MM.1S (cell line): ENCODE measurements around the gene RAET1L.

ENCODE experiments used
- EZH2phosphoT487 ChIP-seq: fragments of 300-600 bp; sonication (generic); IDR thresholded peaks from 2 replicates; pipeline ENCODE4 v1.6.1; 2018; ENCODE audit warnings: antibody characterized with exemption, low read length
- TF ChIP-seq, protein P1 (sequence below): fragments of 300-600 bp; sonication (generic); IDR thresholded peaks from 2 replicates; pipeline ENCODE4 v1.5.1; 2016; ENCODE audit warnings: antibody characterized with exemption, low read length, mixed read lengths

DNA sequence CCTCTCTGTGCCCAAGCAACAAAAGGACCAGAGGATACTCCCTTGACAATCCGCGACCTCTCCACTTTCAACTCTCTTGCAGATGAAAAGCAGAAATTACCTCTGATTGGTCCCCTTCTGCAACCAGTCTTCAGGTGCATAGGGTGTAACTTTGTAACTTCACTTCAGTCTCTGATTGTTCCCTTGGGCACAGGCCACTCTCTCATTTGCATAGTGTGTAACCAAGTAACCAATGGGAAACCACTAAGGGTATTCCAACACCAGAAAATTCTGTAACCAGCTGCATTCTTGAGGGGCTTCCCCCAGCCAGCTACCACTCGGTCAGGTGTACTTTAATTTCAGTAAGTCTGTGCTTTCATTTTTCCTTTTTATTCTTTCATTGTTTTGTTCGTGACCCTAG is 4.4 kb upstream of the RAET1L start:
- TF ChIP-seq, protein P1, sequence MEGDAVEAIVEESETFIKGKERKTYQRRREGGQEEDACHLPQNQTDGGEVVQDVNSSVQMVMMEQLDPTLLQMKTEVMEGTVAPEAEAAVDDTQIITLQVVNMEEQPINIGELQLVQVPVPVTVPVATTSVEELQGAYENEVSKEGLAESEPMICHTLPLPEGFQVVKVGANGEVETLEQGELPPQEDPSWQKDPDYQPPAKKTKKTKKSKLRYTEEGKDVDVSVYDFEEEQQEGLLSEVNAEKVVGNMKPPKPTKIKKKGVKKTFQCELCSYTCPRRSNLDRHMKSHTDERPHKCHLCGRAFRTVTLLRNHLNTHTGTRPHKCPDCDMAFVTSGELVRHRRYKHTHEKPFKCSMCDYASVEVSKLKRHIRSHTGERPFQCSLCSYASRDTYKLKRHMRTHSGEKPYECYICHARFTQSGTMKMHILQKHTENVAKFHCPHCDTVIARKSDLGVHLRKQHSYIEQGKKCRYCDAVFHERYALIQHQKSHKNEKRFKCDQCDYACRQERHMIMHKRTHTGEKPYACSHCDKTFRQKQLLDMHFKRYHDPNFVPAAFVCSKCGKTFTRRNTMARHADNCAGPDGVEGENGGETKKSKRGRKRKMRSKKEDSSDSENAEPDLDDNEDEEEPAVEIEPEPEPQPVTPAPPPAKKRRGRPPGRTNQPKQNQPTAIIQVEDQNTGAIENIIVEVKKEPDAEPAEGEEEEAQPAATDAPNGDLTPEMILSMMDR, result no peak
- no peak for TF ChIP-seq EZH2phosphoT487
